GM12865 (cell line): ENCODE results near the gene ANKDD1B.
"Not testable (repeated sequence)": the region's sequence is repeated elsewhere in the genome, so short reads cannot be mapped to it uniquely, and the experiment has no call there.

Source experiments
- DNase-seq: peaks from one replicate; pipeline ENCODE4 v3.0.0; 2010; ENCODE audit warnings: low read depth
- H3K4me3 ChIP-seq: 2 replicates; pipeline ENCODE4 v1.5.1; 2011; ENCODE audit warnings: mild to moderate bottlenecking, low read depth, low read length, control low read depth
- CTCF ChIP-seq: IDR thresholded peaks from 2 replicates; pipeline ENCODE4 v1.5.1; 2011; ENCODE audit warnings: low read length, control low read depth, low read depth, inconsistent platforms; ENCODE audit not compliant: insufficient read depth; ENCODE audit errors: missing control alignments

ANKDD1B gene

GRCh38 chr5:75608870-75609269, 2.4 kb upstream of the ANKDD1B start:
- H3K4me3 ChIP-seq, result no peak overlapping the region
- TF ChIP-seq CTCF, result no peak

GRCh38 chr5:75610201-75610600, 1.1 kb upstream of the ANKDD1B start:
- no peak for DNase-seq

More at GRCh38 chr5:75608870-75609269, 2.4 kb upstream of the ANKDD1B start:
- no peak for DNase-seq

GRCh38 chr5:75610859-75611310, 368 bp upstream of the ANKDD1B start:
- not testable (repeated sequence) for H3K4me3 ChIP-seq, DNase-seq

More at GRCh38 chr5:75610201-75610600, 1.1 kb upstream of the ANKDD1B start:
- no peak overlapping the region for H3K4me3 ChIP-seq
- no peak for TF ChIP-seq CTCF

- no peak overlapping the region for H3K4me3 ChIP-seq
- DNase-seq, result no peak
- TF ChIP-seq CTCF, result no peak
Observed at GRCh38 chr5:75612226-75612569, 945 bp downstream of the ANKDD1B start.

DNA sequence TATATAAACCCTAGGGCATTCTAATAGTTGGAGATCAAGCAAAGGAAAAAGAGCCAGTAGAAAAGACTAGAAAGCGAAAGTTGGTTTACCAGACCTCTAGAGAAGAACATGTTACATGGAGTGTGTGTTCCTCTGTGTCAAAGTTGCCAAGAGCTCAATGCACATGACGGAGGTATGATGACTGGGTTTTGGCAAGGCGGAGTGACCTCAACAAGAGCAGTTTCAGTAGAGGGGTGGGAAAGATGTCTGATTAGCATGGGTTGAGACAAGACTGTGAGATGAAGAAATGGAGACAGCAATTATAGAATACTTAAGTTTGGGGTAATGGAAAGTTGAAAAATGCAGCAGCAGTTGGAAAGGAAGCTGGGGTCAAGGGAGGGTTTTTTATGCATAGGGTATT, 1.6 kb downstream of the ANKDD1B start:
- DNase-seq, result no peak
- TF ChIP-seq CTCF, result no peak
- H3K4me3 ChIP-seq, result no peak overlapping the region

DNA sequence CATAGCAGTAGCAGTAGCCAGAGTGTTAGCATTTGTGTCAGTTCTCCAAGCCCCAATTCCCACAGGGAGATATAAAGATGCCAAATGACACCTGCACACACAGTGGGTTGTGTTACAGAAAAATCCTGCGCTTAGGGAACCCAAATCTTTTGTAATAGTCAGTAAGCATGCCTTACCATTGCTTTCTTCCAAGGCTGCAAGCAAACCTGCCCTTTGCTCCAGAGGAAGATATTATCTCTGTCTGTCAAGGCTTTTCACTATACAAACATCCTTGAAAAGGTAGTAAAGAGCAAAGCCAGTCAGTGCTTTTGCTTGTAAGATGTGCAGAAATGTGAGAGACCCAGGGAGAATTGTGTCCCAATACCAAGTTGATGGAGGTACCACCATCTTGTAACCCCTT, 2.9 kb downstream of the ANKDD1B start:
- DNase-seq, result no peak
- no peak for TF ChIP-seq CTCF
- no peak overlapping the region for H3K4me3 ChIP-seq

DNA sequence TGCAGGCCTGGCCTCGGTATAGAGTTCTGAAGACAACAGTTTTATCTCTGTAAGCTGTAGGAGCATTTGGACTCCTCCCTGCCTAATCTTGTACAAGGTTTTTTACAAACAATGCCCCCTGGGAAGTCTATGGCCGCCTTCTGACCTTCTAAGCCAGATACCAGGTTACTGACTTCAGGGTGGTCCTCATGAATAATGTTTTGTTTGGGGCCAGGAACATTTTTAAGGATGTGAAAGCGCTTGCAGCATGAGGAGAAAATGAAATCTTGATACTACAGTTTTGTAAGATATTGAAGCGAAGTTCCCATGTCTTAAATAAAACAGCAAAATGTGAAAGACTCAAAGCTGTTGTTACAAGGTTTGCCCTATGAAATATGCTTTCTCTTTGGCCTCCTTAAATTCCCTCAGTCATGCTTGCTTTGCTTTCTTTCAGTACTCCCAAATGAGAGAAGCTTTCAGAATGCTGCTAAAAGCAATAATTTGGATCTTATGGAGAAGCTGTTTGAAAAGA, 5.2 kb downstream of the ANKDD1B start:
- DNase-seq, result no peak
- no peak for TF ChIP-seq CTCF
- H3K4me3 ChIP-seq, result no peak overlapping the region
